B cell (primary cell): Measurements from ENCODE around the gene CHST15. TPM values are rescaled to one million over a fixed set of nuclear protein-coding genes. Genes with fewer than 3 reads are reported as not detected.

Source experiments
- ATAC-seq: fragments of 200-7000 bp; cut with Tn5 transposase; one replicate; pipeline ENCODE4 v1.10.0; 2021; ENCODE audit warnings: low read depth, mild to moderate bottlenecking, moderate number of reproducible peaks, moderate library complexity
- CTCF ChIA-PET: fragments of 350-600 bp; sonication (Branson Sonifier 250); formaldehyde crosslinking; loops from one replicate; lab custom pipeline; 2021; ENCODE audit warnings: antibody characterized with exemption, inconsistent platforms; lab: Charles Lee
- POLR2A ChIA-PET: fragments of 350-600 bp; sonication (Branson Sonifier 250); formaldehyde crosslinking; loops from one replicate; lab custom pipeline; 2021; ENCODE audit warnings: antibody characterized with exemption; lab: Charles Lee
- DNase-seq: peaks from one replicate; pipeline ENCODE4 v3.0.0; 2013
- H2AFZ ChIP-seq: 2 replicates; pipeline ENCODE4 v1.6.1; 2012; ENCODE audit warnings: mild to moderate bottlenecking, low read depth, low read length; ENCODE audit not compliant: insufficient read depth, poor library complexity, severe bottlenecking
- H3K27ac ChIP-seq, 2 donors: 1 replicate in 1 of 2; 2 replicates in 1 of 2; pipeline ENCODE4 v1.5.1; 2012 to 2013; ENCODE audit warnings: low read length in 2 of 2, mild to moderate bottlenecking in 2 of 2, moderate library complexity in 1 of 2
- H3K27me3 ChIP-seq, 4 experiments: fragments of 200-600 bp in 1 of 4; sonication (generic) in 1 of 4; replicated peaks in 1 of 4; 1 replicate in 2 of 4; 2 replicates in 2 of 4; pipeline versions ENCODE4 v1.6.1 to v1.7.0; 2013 to 2016; ENCODE audit warnings: low read length in 3 of 4, mild to moderate bottlenecking in 2 of 4, mixed read lengths in 1 of 4, moderate library complexity in 1 of 4; ENCODE audit not compliant: insufficient read depth in 4 of 4, control insufficient read depth in 3 of 4; ENCODE audit errors: control extremely low read depth in 1 of 4
- H3K36me3 ChIP-seq, 2 experiments: replicated peaks in 1 of 2; 1 replicate in 1 of 2; 2 replicates in 1 of 2; pipeline versions ENCODE4 v1.6.1 to v1.7.1; 2013; ENCODE audit warnings: low read length in 1 of 2; ENCODE audit not compliant: insufficient read depth in 2 of 2, control insufficient read depth in 1 of 2; ENCODE audit errors: control extremely low read depth in 1 of 2, extremely low read depth in 1 of 2
- H3K4me1 ChIP-seq, 2 donors: fragments of 200-600 bp in 1 of 2; sonication (generic) in 1 of 2; 1 replicate in 1 of 2; 2 replicates in 1 of 2; pipeline versions ENCODE4 v1.5.1 to v1.6.1; 2013 to 2017; ENCODE audit warnings: low read length in 2 of 2; ENCODE audit not compliant: control insufficient read depth in 2 of 2, insufficient read depth in 2 of 2
- H3K4me2 ChIP-seq: replicated peaks from 2 replicates; pipeline ENCODE3; 2012; ENCODE audit warnings: mild to moderate bottlenecking, low read depth, low read length; ENCODE audit not compliant: poor library complexity, severe bottlenecking
- H3K4me3 ChIP-seq, 5 experiments: fragments of 200-600 bp in 1 of 5; sonication (generic) in 1 of 5; 1 replicate in 3 of 5; 2 replicates in 2 of 5; pipeline versions ENCODE4 v1.5.1 to v1.7.0; 2011 to 2016; ENCODE audit warnings: low read length in 4 of 5, mild to moderate bottlenecking in 4 of 5, low read depth in 2 of 5, control low read depth in 1 of 5, moderate library complexity in 1 of 5; ENCODE audit not compliant: insufficient read depth in 1 of 5; ENCODE audit errors: control extremely low read depth in 1 of 5, extremely low read depth in 1 of 5
- H3K79me2 ChIP-seq: fragments of 200-600 bp; sonication (generic); one replicate; pipeline ENCODE4 v1.6.0; 2016; ENCODE audit warnings: low read length; ENCODE audit not compliant: control insufficient read depth, insufficient read depth
- H3K9ac ChIP-seq: fragments of 200-600 bp; sonication (generic); 2 replicates; pipeline ENCODE4 v1.6.1; 2017; ENCODE audit warnings: mild to moderate bottlenecking, low read length, moderate library complexity
- H3K9me3 ChIP-seq, 3 donors: one replicate each; pipeline versions ENCODE4 v1.6.1 to v1.7.1; 2013; ENCODE audit warnings: low read length in 2 of 3; ENCODE audit not compliant: control insufficient read depth in 2 of 3, insufficient read depth in 1 of 3; ENCODE audit errors: control extremely low read depth in 1 of 3
- H4K20me1 ChIP-seq: 2 replicates; pipeline ENCODE4 v1.6.0; 2012; ENCODE audit warnings: mild to moderate bottlenecking, low read length; ENCODE audit not compliant: insufficient read depth, control insufficient read depth, poor library complexity, severe bottlenecking
- H3K27ac Mint-ChIP-seq: one replicate; pipeline ENCODE4 v1.8.0; 2021; ENCODE audit warnings: mixed read lengths
- H3K27me3 Mint-ChIP-seq: one replicate; pipeline ENCODE4 v1.8.0; 2021; ENCODE audit warnings: mixed read lengths
- H3K4me1 Mint-ChIP-seq: one replicate; pipeline ENCODE4 v1.8.0; 2021; ENCODE audit warnings: mixed read lengths
- H3K4me3 Mint-ChIP-seq: one replicate; pipeline ENCODE4 v1.8.0; 2021; ENCODE audit warnings: mixed read lengths
- H3K9me3 Mint-ChIP-seq: one replicate; pipeline ENCODE4 v1.8.0; 2022; ENCODE audit warnings: mixed read lengths; ENCODE audit not compliant: insufficient read depth
- EZH2 ChIP-seq: IDR thresholded peaks from 2 replicates; pipeline ENCODE4 v1.6.1; 2012; ENCODE audit warnings: borderline replicate concordance, low read depth, mild to moderate bottlenecking, moderate library complexity, low read length; ENCODE audit not compliant: insufficient read depth, poor library complexity, severe bottlenecking
- WGBS: methylation state at CpG from one replicate; pipeline ENCODE4 v1.1.5; 2013; ENCODE audit warnings: missing lambda C conversion rate; ENCODE audit not compliant: insufficient coverage; 5-methylcytosine and 5-hydroxymethylcytosine counted together
- intact Hi-C: fragments of 100-400 bp; cut with micrococcal nuclease; formaldehyde crosslinking; loops from one replicate; pipeline ENCODE4 v1.10.0; 2022
- polyA plus RNA-seq: library from polyadenylated mRNA; depleted of rRNA; stranded (reverse); fragments of >200 nt; gene quantifications from 2 replicates; pipeline ENCODE4 v1.2.3, GENCODE V29; 2012
- total RNA-seq, 2 donors: library from RNA; stranded (reverse); fragments of 120-200 nt in 1 of 2; gene quantifications; 1 replicate in 1 of 2; 2 replicates in 1 of 2; pipeline versions ENCODE4 v1.2.3 to v1.2.4, GENCODE V29; 2013 to 2022
- TF ChIP-seq, protein P1 (sequence below): fragments of 200-600 bp; IDR thresholded peaks from one replicate; pipeline ENCODE4 v1.8.0; 2022; ENCODE audit warnings: antibody characterized with exemption, mild to moderate bottlenecking

CHST15 gene
- total and polyA plus RNA-seq, 2 donors (not counting 1 experiment from before 2014, with no cell fraction given), result 17.9 to 75.4 TPM

DNA sequence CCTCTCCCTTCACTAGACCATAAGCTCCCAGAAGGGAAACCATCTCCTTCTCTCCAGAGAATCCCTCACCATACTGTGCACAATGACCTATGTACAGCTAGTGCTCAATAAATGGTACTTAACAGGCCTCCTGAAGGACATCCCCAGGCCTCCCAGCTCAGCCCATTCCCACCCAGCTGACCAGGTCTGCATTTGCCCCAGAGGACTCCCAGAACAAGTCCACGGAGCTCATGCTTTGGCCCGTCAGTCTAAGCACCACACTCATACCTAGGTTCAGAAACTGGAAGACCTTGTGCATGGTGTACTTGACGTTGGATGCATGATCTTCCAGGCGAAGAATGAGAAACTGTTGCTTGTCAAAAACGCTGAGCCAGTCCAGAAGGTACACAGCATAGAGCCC lies 81.3 kb downstream of the CHST15 start:
- CTCF ChIA-PET, result interaction anchor here (1.2 to 1.8 kb wide), 2 partner anchors 16 to 18 kb away, joined by 6 to 8 read pairs; no protein-coding TSS in a partner anchor
- POLR2A ChIA-PET, result no interaction called here
- H3K27ac Mint-ChIP-seq, result no peak overlapping the region
- Histone ChIP-seq H3K27ac (no peak overlapping the region), H3K9me3 (peaks cover 0 to 20% (median 2%) of the 10 kb centered on the region in 3 donors), H3K27me3 (no peaks in the 10 kb centered on the region), H3K4me3 (no peak overlapping the region), H3K79me2 (no peaks in the 10 kb centered on the region), H2AFZ (no peak overlapping the region), H4K20me1 (peaks cover 2% of the 10 kb centered on the region), H3K9ac (no peak overlapping the region), H3K36me3 (peaks cover 0 to 62% of the 10 kb centered on the region in 2 experiments), H3K4me2 (no peak overlapping the region), H3K4me1 (no peaks in the 10 kb centered on the region)
- TF ChIP-seq EZH2, result no peak
- TF ChIP-seq, protein P1, sequence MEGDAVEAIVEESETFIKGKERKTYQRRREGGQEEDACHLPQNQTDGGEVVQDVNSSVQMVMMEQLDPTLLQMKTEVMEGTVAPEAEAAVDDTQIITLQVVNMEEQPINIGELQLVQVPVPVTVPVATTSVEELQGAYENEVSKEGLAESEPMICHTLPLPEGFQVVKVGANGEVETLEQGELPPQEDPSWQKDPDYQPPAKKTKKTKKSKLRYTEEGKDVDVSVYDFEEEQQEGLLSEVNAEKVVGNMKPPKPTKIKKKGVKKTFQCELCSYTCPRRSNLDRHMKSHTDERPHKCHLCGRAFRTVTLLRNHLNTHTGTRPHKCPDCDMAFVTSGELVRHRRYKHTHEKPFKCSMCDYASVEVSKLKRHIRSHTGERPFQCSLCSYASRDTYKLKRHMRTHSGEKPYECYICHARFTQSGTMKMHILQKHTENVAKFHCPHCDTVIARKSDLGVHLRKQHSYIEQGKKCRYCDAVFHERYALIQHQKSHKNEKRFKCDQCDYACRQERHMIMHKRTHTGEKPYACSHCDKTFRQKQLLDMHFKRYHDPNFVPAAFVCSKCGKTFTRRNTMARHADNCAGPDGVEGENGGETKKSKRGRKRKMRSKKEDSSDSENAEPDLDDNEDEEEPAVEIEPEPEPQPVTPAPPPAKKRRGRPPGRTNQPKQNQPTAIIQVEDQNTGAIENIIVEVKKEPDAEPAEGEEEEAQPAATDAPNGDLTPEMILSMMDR, result no peak
- DNase-seq (no peak), ATAC-seq (no peak)
- intact Hi-C loops, result no loop called here
- no peaks in the 10 kb centered on the region for H3K9me3 Mint-ChIP-seq
- H3K4me3 Mint-ChIP-seq, result no peak overlapping the region
- WGBS, result 96% methylated on average over 5 of the region's 5 CpGs
- H3K27me3 Mint-ChIP-seq, result no peaks in the 10 kb centered on the region
- no peaks in the 10 kb centered on the region for H3K4me1 Mint-ChIP-seq

DNA sequence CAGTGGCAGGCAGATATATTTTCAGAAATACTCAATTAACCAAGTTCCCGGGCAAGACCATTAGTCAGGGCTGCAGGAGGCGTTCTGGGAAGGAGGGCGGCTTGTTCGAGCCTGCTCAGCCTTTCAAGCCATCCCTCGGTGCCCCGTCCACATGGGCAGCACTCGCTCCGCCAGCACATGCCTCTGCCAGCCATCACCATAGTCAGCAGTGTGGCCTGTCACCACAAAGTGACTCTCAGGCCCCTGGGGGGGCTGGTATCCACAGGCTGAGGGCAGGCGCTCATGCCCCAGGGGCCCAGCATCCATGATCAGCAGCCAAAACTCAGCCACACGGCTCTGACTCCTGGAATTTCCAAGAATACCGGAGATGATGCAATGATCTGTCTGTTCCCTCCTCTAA lies 81.9 kb downstream of the CHST15 start:
- H3K4me3 ChIP-seq, result no peak overlapping the region
- peaks cover 0 to 68% of the 10 kb centered on the region in 2 experiments for H3K36me3 ChIP-seq
- no peaks in the 10 kb centered on the region for H3K4me1 ChIP-seq
- H2AFZ ChIP-seq, result no peak overlapping the region
- POLR2A ChIA-PET, result no interaction called here
- 85% methylated on average over 11 of the region's 11 CpGs for WGBS
- Mint-ChIP-seq H3K27ac (no peak overlapping the region), H3K27me3 (no peaks in the 10 kb centered on the region), H3K4me1 (no peaks in the 10 kb centered on the region), H3K9me3 (no peaks in the 10 kb centered on the region), H3K4me3 (no peak overlapping the region)
- TF ChIP-seq, protein P1, result no peak
- no peak for TF ChIP-seq EZH2
- CTCF ChIA-PET, result interaction anchor here (1.2 to 1.8 kb wide), 2 partner anchors 15 to 17 kb away, joined by 6 to 8 read pairs; no protein-coding TSS in a partner anchor
- H3K9me3 ChIP-seq, result peaks cover 0 to 20% (median 2%) of the 10 kb centered on the region in 3 donors
- H3K4me2 ChIP-seq, result no peak overlapping the region
- no peak overlapping the region for H3K27ac ChIP-seq
- H3K79me2 ChIP-seq, result no peaks in the 10 kb centered on the region
- H3K9ac ChIP-seq, result no peak overlapping the region
- H3K27me3 ChIP-seq, result no peaks in the 10 kb centered on the region
- H4K20me1 ChIP-seq, result peaks cover 7% of the 10 kb centered on the region
- DNase-seq, result no peak
- no peak for ATAC-seq
- intact Hi-C loops, result no loop called here
